Upper lobe of left lung (tissue), 4 donors: ENCODE measurements around the gene PIP4K2B.

Experiments used
- POLR2AphosphoS5 ChIP-seq, 2 donors: sonication (generic); formaldehyde crosslinking; IDR thresholded peaks; one replicate each; pipeline ENCODE4 v1.5.1; 2017; ENCODE audit warnings: antibody characterized with exemption in 2 of 2
- TF ChIP-seq, protein P1 (sequence below), 6 experiments: fragments of 450-650 bp in 4 of 6; fragments of 200-600 bp in 2 of 6; sonication (generic) in 2 of 6; IDR thresholded peaks; one replicate each; pipeline ENCODE4 v1.5.1; 2016 to 2019; ENCODE audit warnings: antibody characterized with exemption in 6 of 6

DNA sequence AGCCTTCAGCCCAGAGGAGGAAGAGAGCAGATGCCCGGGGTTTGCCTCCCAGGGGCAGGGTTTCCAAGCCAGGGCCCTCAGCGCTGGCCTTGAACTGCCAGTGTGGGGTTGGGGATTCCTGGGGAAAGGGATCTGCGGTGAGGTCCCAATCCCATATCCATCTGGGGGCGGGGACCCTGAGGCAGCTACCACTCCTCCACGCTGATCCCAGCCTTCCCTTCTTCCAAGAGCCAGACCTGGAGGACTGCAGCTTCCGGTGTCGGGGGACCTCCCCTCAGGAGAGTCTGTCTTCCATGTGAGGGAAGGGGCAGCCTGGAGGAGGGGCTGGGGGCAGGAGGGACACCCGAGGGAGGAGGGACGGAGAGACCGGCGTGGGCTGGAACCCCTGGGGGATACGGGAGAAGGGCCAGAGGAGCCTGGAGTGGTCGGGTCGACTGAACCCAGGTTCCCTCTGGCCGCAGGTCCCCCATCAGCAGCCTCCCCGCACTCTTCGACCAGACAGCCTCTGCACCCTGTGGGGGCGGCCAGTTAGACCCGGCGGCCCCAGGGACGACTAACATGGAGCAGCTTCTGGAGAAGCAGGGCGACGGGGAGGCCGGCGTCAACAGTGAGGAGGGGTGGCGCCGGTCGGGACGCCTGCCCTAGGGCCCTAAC is 79.9 kb downstream of the PIP4K2B start:
- no peak for TF ChIP-seq POLR2AphosphoS5 (IDR thresholded peaks at IDR 0.05)
- TF ChIP-seq, protein P1, sequence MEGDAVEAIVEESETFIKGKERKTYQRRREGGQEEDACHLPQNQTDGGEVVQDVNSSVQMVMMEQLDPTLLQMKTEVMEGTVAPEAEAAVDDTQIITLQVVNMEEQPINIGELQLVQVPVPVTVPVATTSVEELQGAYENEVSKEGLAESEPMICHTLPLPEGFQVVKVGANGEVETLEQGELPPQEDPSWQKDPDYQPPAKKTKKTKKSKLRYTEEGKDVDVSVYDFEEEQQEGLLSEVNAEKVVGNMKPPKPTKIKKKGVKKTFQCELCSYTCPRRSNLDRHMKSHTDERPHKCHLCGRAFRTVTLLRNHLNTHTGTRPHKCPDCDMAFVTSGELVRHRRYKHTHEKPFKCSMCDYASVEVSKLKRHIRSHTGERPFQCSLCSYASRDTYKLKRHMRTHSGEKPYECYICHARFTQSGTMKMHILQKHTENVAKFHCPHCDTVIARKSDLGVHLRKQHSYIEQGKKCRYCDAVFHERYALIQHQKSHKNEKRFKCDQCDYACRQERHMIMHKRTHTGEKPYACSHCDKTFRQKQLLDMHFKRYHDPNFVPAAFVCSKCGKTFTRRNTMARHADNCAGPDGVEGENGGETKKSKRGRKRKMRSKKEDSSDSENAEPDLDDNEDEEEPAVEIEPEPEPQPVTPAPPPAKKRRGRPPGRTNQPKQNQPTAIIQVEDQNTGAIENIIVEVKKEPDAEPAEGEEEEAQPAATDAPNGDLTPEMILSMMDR (IDR thresholded peaks at IDR 0.05) = no peak
